Activated naive CD8-positive, alpha-beta T cell treated with anti-CD3 and anti-CD28 coated beads for 36 hours (primary cell): ENCODE results near the gene GMDS. TPM values are rescaled to one million over a fixed set of nuclear protein-coding genes. Genes with fewer than 3 reads are reported as not detected.
A peak's percentile ranks its signal among the peaks of the same experiment; 100 is the strongest.

Experiments used
- DNase-seq: peaks from one replicate; pipeline ENCODE4 v3.0.0; 2021
- H3K27ac Mint-ChIP-seq: one replicate; pipeline ENCODE4 v1.8.0; 2022; ENCODE audit warnings: mild to moderate bottlenecking, moderate library complexity, mixed read lengths
- H3K27me3 Mint-ChIP-seq: one replicate; pipeline ENCODE4 v1.8.0; 2022; ENCODE audit warnings: mild to moderate bottlenecking, mixed read lengths
- H3K36me3 Mint-ChIP-seq: one replicate; pipeline ENCODE4 v1.8.0; 2021; ENCODE audit warnings: mild to moderate bottlenecking, mixed read lengths
- H3K4me1 Mint-ChIP-seq: one replicate; pipeline ENCODE4 v1.8.0; 2021; ENCODE audit warnings: mixed read lengths
- H3K4me3 Mint-ChIP-seq: one replicate; pipeline ENCODE4 v1.8.0; 2022; ENCODE audit warnings: mild to moderate bottlenecking, moderate library complexity, mixed read lengths
- H3K9me3 Mint-ChIP-seq: one replicate; pipeline ENCODE4 v1.8.0; 2022; ENCODE audit warnings: mixed read lengths
- total RNA-seq, 2 experiments: library from RNA; stranded (reverse); gene quantifications; one replicate each; pipeline ENCODE4 v1.2.3, GENCODE V29; 2021

Gene GMDS
- total RNA-seq, 2 experiments from 2014 or later: 34.7 to 38.5 TPM

- Mint-ChIP-seq H3K27ac (no peak overlapping the region), H3K36me3 (peaks cover 4% of the 10 kb centered on the region), H3K27me3 (peaks cover 10% of the 10 kb centered on the region), H3K4me1 (peaks cover 39% of the 10 kb centered on the region), H3K4me3 (no peak overlapping the region), H3K9me3 (peaks cover 1% of the 10 kb centered on the region)
- peak; percentile 36 for DNase-seq
Observed at GRCh38 chr6:2157441-2158127, 87.8 kb downstream of the GMDS start.

DNA sequence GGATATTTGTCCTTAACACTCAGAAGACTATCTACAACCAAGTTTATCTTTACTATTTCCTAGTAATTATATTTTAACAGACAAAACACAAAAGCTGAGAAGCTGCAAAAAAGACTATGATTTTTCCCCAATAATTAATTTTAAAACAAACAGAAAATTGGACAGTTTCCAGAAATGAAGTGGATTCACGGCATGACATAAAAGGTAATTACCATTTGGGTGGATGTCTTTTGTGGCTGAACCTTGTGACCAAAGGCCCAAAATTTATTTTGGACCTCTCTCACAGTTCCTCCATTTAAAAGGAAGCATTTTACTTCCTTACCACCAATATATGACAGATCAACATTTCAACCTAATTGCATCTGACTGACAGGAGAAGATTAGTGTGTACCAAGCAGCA, 90.2 kb downstream of the GMDS start:
- peaks cover 24% of the 10 kb centered on the region for H3K4me1 Mint-ChIP-seq
- no peak overlapping the region for H3K4me3 Mint-ChIP-seq
- peaks cover 4% of the 10 kb centered on the region for H3K36me3 Mint-ChIP-seq
- peaks cover 10% of the 10 kb centered on the region for H3K27me3 Mint-ChIP-seq
- DNase-seq: no peak
- H3K27ac Mint-ChIP-seq: no peak overlapping the region
- peaks cover 1% of the 10 kb centered on the region for H3K9me3 Mint-ChIP-seq

DNA sequence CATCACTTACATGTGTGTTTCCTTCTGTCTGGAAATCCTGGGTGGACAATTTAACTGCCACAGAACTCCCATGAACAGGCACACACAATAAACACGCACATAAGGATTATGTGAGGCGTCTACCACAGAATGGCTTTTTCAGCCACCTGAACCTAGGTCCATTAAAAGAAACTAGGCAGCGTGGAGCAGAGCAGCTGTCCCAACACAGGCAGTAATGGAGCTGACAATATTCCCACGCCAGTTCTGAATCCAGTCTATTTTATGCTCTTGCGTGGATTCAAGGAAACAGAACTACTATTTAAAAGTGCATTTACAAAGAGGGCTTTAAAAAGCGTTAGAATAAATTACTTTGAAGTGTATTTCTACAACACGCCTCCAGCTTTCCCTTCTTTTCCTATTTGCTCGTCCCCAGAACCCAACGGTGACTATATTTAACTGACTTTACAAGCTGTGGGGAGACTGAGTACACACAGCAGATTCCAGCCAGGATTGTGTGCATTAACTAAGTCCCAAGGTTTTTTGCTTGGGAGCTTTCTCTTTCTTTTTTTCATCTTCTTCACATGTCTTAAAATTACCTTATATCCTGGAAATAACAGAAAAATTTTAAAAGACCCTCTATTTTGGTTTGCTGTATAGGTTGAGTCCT, 95.9 kb downstream of the GMDS start:
- Mint-ChIP-seq H3K9me3 (no peaks in the 10 kb centered on the region), H3K36me3 (peaks cover 13% of the 10 kb centered on the region), H3K4me3 (no peak overlapping the region), H3K27ac (no peak overlapping the region), H3K4me1 (peaks cover 2% of the 10 kb centered on the region), H3K27me3 (no peaks in the 10 kb centered on the region)
- no peak for DNase-seq

DNA sequence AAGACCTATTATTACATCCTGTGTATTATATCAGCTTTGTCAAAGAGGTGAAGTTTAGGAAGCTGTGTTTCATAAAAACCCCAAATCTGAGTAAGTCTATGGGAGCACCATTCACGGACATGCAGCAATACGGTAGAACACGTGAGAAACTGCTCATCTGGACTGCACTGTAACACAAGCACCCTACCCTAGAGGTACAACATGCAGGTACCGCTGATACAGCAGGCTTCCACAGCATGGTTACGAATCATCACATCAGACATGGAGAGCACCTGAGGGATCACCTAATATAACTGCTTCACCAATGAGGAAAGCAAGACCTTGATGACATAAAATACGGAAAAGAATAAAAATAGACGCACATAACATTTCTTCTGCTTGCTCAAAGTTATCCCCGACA, 96.7 kb downstream of the GMDS start:
- Mint-ChIP-seq H3K9me3 (no peaks in the 10 kb centered on the region), H3K27me3 (no peaks in the 10 kb centered on the region), H3K4me1 (peaks cover 3% of the 10 kb centered on the region), H3K36me3 (peaks cover 16% of the 10 kb centered on the region), H3K4me3 (no peak overlapping the region), H3K27ac (no peak overlapping the region)
- no peak for DNase-seq

GRCh38 chr6:2147766-2148448, 97.5 kb downstream of the GMDS start:
- Mint-ChIP-seq H3K4me3 (no peak overlapping the region), H3K9me3 (no peaks in the 10 kb centered on the region), H3K27ac (no peak overlapping the region), H3K36me3 (peaks cover 17% of the 10 kb centered on the region), H3K4me1 (peaks cover 3% of the 10 kb centered on the region), H3K27me3 (no peaks in the 10 kb centered on the region)
- DNase-seq: no peak

- no peaks in the 10 kb centered on the region for H3K9me3 Mint-ChIP-seq
- no peak for DNase-seq
- no peak overlapping the region for H3K27ac Mint-ChIP-seq
- peaks cover 17% of the 10 kb centered on the region for H3K36me3 Mint-ChIP-seq
- H3K27me3 Mint-ChIP-seq: no peaks in the 10 kb centered on the region
- H3K4me3 Mint-ChIP-seq: no peak overlapping the region
- H3K4me1 Mint-ChIP-seq: peaks cover 3% of the 10 kb centered on the region
Observed at GRCh38 chr6:2147261-2147660, 98.1 kb downstream of the GMDS start.

- peaks cover 18% of the 10 kb centered on the region for H3K4me1 Mint-ChIP-seq
- peaks cover 15% of the 10 kb centered on the region for H3K36me3 Mint-ChIP-seq
- H3K9me3 Mint-ChIP-seq: no peaks in the 10 kb centered on the region
- no peak for DNase-seq
- no peaks in the 10 kb centered on the region for H3K27me3 Mint-ChIP-seq
- H3K27ac Mint-ChIP-seq: no peak overlapping the region
- H3K4me3 Mint-ChIP-seq: no peak overlapping the region
Observed at GRCh38 chr6:2144210-2144609, 101.2 kb downstream of the GMDS start.

GRCh38 chr6:2141644-2142290, 103.6 kb downstream of the GMDS start:
- DNase-seq: no peak
- no peak overlapping the region for H3K4me3 Mint-ChIP-seq
- no peaks in the 10 kb centered on the region for H3K27me3 Mint-ChIP-seq
- no peak overlapping the region for H3K27ac Mint-ChIP-seq
- no peaks in the 10 kb centered on the region for H3K9me3 Mint-ChIP-seq
- H3K36me3 Mint-ChIP-seq: peaks cover 13% of the 10 kb centered on the region
- peaks cover 18% of the 10 kb centered on the region for H3K4me1 Mint-ChIP-seq

- H3K36me3 Mint-ChIP-seq: peaks cover 6% of the 10 kb centered on the region
- no peak overlapping the region for H3K4me3 Mint-ChIP-seq
- H3K9me3 Mint-ChIP-seq: no peaks in the 10 kb centered on the region
- no peaks in the 10 kb centered on the region for H3K27me3 Mint-ChIP-seq
- no peak overlapping the region for H3K27ac Mint-ChIP-seq
- no peak for DNase-seq
- peaks cover 18% of the 10 kb centered on the region for H3K4me1 Mint-ChIP-seq
Observed at GRCh38 chr6:2140438-2141128, 104.8 kb downstream of the GMDS start.

DNA sequence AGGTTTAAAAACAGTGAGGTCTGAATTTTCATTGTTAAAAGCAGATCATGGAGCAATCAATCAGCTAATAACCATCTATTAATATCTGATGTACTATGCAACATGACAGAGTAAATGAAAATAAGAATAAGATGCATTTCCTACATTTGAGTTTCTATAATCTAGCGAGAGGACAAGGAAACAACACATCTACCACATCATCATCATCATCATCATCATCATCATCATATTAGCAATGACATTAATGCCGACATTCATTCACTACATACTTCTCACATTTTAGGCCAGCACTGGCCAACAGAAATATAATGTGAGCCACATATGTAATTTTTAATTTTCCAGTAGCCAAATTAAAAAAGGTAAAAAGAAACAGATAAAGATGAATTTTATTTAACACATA, 110.0 kb downstream of the GMDS start:
- H3K36me3 Mint-ChIP-seq: peaks cover 2% of the 10 kb centered on the region
- no peak overlapping the region for H3K4me3 Mint-ChIP-seq
- peaks cover 14% of the 10 kb centered on the region for H3K4me1 Mint-ChIP-seq
- H3K27ac Mint-ChIP-seq: no peak overlapping the region
- no peaks in the 10 kb centered on the region for H3K9me3 Mint-ChIP-seq
- DNase-seq: no peak
- H3K27me3 Mint-ChIP-seq: no peaks in the 10 kb centered on the region

- peaks cover 16% of the 10 kb centered on the region for H3K4me1 Mint-ChIP-seq
- no peak overlapping the region for H3K4me3 Mint-ChIP-seq
- no peaks in the 10 kb centered on the region for H3K27me3 Mint-ChIP-seq
- peaks cover 3% of the 10 kb centered on the region for H3K36me3 Mint-ChIP-seq
- no peak overlapping the region for H3K27ac Mint-ChIP-seq
- H3K9me3 Mint-ChIP-seq: no peaks in the 10 kb centered on the region
- DNase-seq: no peak
Observed at GRCh38 chr6:2134554-2134953, 110.9 kb downstream of the GMDS start.

GRCh38 chr6:2133716-2134310, 111.6 kb downstream of the GMDS start:
- H3K9me3 Mint-ChIP-seq: no peaks in the 10 kb centered on the region
- H3K4me3 Mint-ChIP-seq: no peak overlapping the region
- H3K27ac Mint-ChIP-seq: no peak overlapping the region
- no peaks in the 10 kb centered on the region for H3K27me3 Mint-ChIP-seq
- H3K4me1 Mint-ChIP-seq: peaks cover 23% of the 10 kb centered on the region
- DNase-seq: no peak
- H3K36me3 Mint-ChIP-seq: peaks cover 7% of the 10 kb centered on the region

DNA sequence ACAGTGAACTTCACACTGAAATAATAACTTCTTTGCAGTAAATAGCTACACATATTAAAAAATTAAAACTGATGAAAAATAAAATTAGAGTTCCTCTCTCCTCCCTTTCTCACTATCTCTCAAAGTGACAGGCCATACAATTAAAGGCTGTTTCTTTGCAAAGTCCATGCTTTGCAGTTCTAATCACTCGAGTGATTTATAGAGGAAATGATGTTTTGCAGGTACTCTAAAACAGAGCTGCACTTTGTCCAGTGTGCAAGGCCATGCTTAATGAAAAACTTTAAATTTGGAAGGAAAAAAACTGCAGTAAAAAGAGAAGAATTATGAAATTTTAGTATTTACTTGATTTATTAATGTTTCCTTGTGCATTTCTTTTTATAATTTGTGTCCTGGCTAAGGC, 112.5 kb downstream of the GMDS start:
- Mint-ChIP-seq H3K4me3 (no peak overlapping the region), H3K27me3 (no peaks in the 10 kb centered on the region), H3K9me3 (no peaks in the 10 kb centered on the region), H3K4me1 (peaks cover 31% of the 10 kb centered on the region), H3K36me3 (peaks cover 7% of the 10 kb centered on the region), H3K27ac (no peak overlapping the region)
- no peak for DNase-seq

- no peak overlapping the region for H3K27ac Mint-ChIP-seq
- H3K27me3 Mint-ChIP-seq: no peaks in the 10 kb centered on the region
- peaks cover 36% of the 10 kb centered on the region for H3K4me1 Mint-ChIP-seq
- H3K9me3 Mint-ChIP-seq: no peaks in the 10 kb centered on the region
- no peak overlapping the region for H3K4me3 Mint-ChIP-seq
- peaks cover 5% of the 10 kb centered on the region for H3K36me3 Mint-ChIP-seq
- no peak for DNase-seq
Observed at GRCh38 chr6:2132416-2132815, 113.0 kb downstream of the GMDS start.
